GM18507 (cell line): ENCODE results near the gene EXOC6.
A peak's percentile ranks its signal among the peaks of the same experiment; 100 is the strongest.
"Not testable (repeated sequence)": the region's sequence is repeated elsewhere in the genome, so short reads cannot be mapped to it uniquely, and the experiment has no call there.

Experiments used
- DNase-seq: peaks from one replicate; pipeline ENCODE4 v3.0.0; 2011; ENCODE audit warnings: low read depth; ENCODE audit not compliant: insufficient read length; ENCODE audit errors: extremely low spot score
- FAIRE-seq: peaks from 2 replicates; lab custom pipeline; 2011; peaks lifted over from hg19 to GRCh38; lab: Jason Lieb, UNC

EXOC6 gene

GRCh38 chr10:93088466-93088865 is 240.1 kb downstream of the EXOC6 start:
- no peak for DNase-seq
- FAIRE-seq = no peak

GRCh38 chr10:93090619-93091018 is 242.3 kb downstream of the EXOC6 start:
- DNase-seq (no peak), FAIRE-seq (no peak)

- DNase-seq = no peak
- FAIRE-seq = no peak
Observed at GRCh38 chr10:93091960-93092359, 243.6 kb downstream of the EXOC6 start.

GRCh38 chr10:93095225-93095624 is 246.9 kb downstream of the EXOC6 start:
- no peak for FAIRE-seq
- no peak for DNase-seq

- FAIRE-seq = no peak
- DNase-seq = no peak
Observed at GRCh38 chr10:93096901-93097300, 248.6 kb downstream of the EXOC6 start.

DNA sequence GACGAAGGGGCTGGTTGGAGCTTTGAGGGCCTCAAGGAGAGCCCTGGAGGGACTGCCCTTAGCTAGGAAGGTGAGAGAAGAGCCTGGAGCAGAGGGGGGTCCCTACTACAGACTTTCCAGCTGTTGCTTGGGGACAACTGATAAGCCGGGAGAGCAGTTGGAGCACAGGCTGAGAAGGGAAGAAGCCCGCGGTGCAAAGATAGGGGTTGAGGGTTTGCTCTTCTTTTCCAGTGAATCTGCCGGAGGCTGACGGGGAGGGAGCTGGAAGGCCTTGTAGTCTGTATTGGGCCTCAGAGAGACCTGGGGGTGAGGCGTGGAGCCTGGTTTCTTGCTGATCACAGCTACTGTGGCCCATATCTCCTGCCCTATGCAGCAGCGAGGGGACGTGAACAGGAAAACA is 249.1 kb downstream of the EXOC6 start:
- FAIRE-seq (no peak), DNase-seq (no peak)

DNA sequence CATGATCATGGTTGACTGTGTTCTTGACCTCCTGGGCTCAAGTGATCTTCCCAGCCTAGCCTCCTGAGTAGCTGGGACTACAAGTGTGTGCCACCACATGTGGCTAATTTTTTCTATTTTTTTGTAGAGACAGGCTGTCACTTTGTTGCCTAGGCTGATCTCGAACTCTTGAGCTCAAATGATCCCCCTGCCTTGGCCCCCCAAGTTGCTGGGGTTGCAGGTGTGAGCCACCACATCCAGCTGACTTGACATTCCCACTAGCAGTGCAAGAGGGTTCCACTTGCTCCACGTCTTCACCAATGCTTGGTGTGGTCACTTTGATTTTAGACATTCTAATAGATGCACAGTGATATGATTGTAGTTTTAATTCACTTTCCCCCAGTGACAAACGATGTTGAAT is 250.5 kb downstream of the EXOC6 start:
- FAIRE-seq (no peak), DNase-seq (no peak)

DNA sequence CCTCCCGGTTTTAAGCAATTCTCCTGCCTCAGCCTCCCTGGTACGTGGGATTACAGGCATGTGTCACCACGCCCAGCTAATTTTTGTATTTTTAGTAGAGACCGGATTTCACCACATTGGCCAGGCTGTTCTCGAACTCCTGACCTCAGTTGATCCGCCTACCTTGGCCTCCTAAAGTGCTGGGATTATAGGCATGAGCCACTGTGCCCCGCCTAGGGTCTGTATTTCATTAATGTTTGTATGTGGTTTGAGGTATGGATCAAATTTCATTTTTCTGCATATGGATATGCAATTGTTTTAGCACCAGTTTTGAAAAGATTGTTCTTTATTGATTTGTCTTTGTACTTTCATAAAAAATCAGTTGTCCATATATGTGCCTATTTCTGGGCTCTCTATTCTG is 251.3 kb downstream of the EXOC6 start:
- FAIRE-seq (no peak), DNase-seq (no peak)

DNA sequence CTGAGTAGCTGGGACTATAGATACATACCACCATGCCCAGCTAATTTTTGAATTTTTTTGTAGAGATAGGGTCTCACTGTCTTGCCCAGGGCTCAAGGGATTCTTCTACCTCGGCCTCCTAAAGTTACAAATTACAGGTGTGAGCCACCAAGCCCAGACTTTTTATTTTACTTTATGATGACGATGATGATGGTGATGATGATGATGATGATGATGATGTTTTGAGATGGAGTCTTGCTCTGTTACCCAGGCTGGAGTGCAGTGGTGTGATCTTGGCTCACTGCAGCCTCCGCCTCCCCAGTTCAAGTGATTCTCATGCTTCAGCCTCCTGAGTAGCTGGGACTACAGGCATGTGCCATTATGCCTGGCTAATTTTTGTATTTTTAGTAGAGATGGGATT is 252.8 kb downstream of the EXOC6 start:
- not testable (repeated sequence) for FAIRE-seq, DNase-seq

DNA sequence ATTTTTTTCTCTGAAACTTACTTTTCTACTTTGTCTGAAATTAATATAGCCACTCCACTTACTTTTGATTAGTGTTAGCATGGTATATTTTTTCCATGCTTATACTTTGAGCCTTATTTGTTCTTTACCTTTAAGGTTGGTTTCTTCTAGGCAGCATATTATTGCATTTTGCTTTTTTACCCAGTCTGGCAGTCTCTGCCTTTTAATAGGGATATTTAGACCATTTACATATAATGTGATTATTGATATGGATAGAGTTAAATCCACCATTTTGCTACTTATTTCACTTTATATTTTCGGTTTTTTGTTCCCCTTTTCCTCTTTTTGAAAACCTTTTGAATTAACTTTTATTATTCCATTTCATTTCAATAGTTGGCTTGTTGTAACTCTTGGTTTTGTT is 255.6 kb downstream of the EXOC6 start:
- FAIRE-seq (no peak), DNase-seq (no peak)

- peak; percentile 71 for FAIRE-seq
- no peak for DNase-seq
Observed at GRCh38 chr10:93106631-93107072, 258.3 kb downstream of the EXOC6 start.
